Activated CD8-positive, alpha-beta memory T cell treated with anti-CD3 and anti-CD28 coated beads, Interleukin-2, amount 50 U/mL, for 4 hours (primary cell): ENCODE results near the gene ZNF30.
"Not testable (repeated sequence)": the region's sequence is repeated elsewhere in the genome, so short reads cannot be mapped to it uniquely, and the experiment has no call there.

Experiments
- DNase-seq: peaks from one replicate; pipeline ENCODE4 v3.0.0-alpha.2; 2020

The ZNF30 gene

GRCh38 chr19:34926685-34927375 lies at the start of gene ZNF30:
ZNF30 (plus strand) TSS chr19:34926903; CDS start chr19:34929948, 3,045 bp downstream.
- peak; percentile 77 for DNase-seq

GRCh38 chr19:34879563-34879962 lies 47.1 kb upstream of the ZNF30 start:
- no peak for DNase-seq

- DNase-seq, result no peak
Measured at GRCh38 chr19:34880034-34880433, 46.7 kb upstream of the ZNF30 start.

- no peak for DNase-seq
Measured at GRCh38 chr19:34881982-34882381, 44.7 kb upstream of the ZNF30 start.

- no peak for DNase-seq
Measured at GRCh38 chr19:34888091-34888490, 38.6 kb upstream of the ZNF30 start.

- DNase-seq, result no peak
Measured at GRCh38 chr19:34900245-34900644, 26.5 kb upstream of the ZNF30 start.

- DNase-seq, result no peak
Measured at GRCh38 chr19:34904664-34905527, 21.8 kb upstream of the ZNF30 start.

- no peak for DNase-seq
Measured at GRCh38 chr19:34910770-34911169, 15.9 kb upstream of the ZNF30 start.

GRCh38 chr19:34917144-34917543 lies 9.6 kb upstream of the ZNF30 start:
- DNase-seq, result not testable (repeated sequence)

GRCh38 chr19:34918190-34918589 lies 8.5 kb upstream of the ZNF30 start:
- DNase-seq, result no peak

- DNase-seq, result not testable (repeated sequence)
Measured at GRCh38 chr19:34920090-34920786, 6.5 kb upstream of the ZNF30 start.

GRCh38 chr19:34925278-34925855 lies 1.3 kb upstream of the ZNF30 start:
- no peak for DNase-seq

- no peak for DNase-seq
Measured at GRCh38 chr19:34926361-34926684, 380 bp upstream of the ZNF30 start.

GRCh38 chr19:34932494-34932893 lies 5.8 kb downstream of the ZNF30 start:
- no peak for DNase-seq

- DNase-seq, result no peak
Measured at GRCh38 chr19:34936184-34936583, 9.5 kb downstream of the ZNF30 start.

GRCh38 chr19:34938886-34939285 lies 12.2 kb downstream of the ZNF30 start:
- DNase-seq, result no peak

GRCh38 chr19:34943861-34944573 lies 17.3 kb downstream of the ZNF30 start:
- DNase-seq, result no peak

GRCh38 chr19:34953092-34953491 lies 26.4 kb downstream of the ZNF30 start:
- DNase-seq, result no peak

- no peak for DNase-seq
Measured at GRCh38 chr19:34957830-34958751, 31.4 kb downstream of the ZNF30 start.

GRCh38 chr19:34959021-34959420 lies 32.3 kb downstream of the ZNF30 start:
- DNase-seq, result no peak

GRCh38 chr19:34960103-34960805 lies 33.6 kb downstream of the ZNF30 start:
- DNase-seq, result no peak
